Measurements from ENCODE around the gene XPNPEP3.

DNA sequence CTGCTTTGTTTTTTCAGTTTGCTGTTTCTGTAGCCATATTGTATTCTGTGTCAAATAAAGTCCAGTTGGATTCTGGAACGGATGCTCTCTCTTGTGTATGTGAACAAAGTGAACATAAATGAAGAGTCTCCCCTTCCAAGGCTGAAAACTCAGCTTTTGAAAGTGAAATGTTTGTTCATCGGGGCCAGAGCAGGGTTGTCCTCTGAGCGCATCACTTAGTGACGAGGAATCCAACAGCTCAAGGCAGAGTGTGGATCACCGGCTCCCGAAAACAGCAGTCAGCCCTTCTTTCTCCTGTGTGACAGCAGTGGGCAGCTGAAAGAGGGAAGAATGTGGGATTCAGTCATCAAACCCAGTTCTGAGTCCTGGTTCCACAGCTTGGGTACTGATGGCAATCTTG, 115.6 kb downstream of the XPNPEP3 start:
- TF ChIP-seq POLR2AphosphoS5 (IDR thresholded peaks at IDR 0.05) (no peak), POLR2A (IDR thresholded peaks at IDR 0.05) (no peak), EP300 (IDR thresholded peaks at IDR 0.05) (no peak)
- TF ChIP-seq, protein P1, sequence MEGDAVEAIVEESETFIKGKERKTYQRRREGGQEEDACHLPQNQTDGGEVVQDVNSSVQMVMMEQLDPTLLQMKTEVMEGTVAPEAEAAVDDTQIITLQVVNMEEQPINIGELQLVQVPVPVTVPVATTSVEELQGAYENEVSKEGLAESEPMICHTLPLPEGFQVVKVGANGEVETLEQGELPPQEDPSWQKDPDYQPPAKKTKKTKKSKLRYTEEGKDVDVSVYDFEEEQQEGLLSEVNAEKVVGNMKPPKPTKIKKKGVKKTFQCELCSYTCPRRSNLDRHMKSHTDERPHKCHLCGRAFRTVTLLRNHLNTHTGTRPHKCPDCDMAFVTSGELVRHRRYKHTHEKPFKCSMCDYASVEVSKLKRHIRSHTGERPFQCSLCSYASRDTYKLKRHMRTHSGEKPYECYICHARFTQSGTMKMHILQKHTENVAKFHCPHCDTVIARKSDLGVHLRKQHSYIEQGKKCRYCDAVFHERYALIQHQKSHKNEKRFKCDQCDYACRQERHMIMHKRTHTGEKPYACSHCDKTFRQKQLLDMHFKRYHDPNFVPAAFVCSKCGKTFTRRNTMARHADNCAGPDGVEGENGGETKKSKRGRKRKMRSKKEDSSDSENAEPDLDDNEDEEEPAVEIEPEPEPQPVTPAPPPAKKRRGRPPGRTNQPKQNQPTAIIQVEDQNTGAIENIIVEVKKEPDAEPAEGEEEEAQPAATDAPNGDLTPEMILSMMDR (IDR thresholded peaks at IDR 0.05), result no peak
